ENCODE results near the gene UBC.
A peak's percentile ranks its signal among the peaks of the same experiment; 100 is the strongest.
"Not testable (repeated sequence)": the region's sequence is repeated elsewhere in the genome, so short reads cannot be mapped to it uniquely, and the experiment has no call there.

Gene UBC

GRCh38 chr12:124913474-124914391 lies 717 bp downstream of the UBC start:
- no peak for DNase-seq

- not testable (repeated sequence) for DNase-seq
Observed at GRCh38 chr12:124912529-124913287, 1.7 kb downstream of the UBC start.

GRCh38 chr12:124911521-124911920 lies 2.9 kb downstream of the UBC start:
- not testable (repeated sequence) for DNase-seq

DNA sequence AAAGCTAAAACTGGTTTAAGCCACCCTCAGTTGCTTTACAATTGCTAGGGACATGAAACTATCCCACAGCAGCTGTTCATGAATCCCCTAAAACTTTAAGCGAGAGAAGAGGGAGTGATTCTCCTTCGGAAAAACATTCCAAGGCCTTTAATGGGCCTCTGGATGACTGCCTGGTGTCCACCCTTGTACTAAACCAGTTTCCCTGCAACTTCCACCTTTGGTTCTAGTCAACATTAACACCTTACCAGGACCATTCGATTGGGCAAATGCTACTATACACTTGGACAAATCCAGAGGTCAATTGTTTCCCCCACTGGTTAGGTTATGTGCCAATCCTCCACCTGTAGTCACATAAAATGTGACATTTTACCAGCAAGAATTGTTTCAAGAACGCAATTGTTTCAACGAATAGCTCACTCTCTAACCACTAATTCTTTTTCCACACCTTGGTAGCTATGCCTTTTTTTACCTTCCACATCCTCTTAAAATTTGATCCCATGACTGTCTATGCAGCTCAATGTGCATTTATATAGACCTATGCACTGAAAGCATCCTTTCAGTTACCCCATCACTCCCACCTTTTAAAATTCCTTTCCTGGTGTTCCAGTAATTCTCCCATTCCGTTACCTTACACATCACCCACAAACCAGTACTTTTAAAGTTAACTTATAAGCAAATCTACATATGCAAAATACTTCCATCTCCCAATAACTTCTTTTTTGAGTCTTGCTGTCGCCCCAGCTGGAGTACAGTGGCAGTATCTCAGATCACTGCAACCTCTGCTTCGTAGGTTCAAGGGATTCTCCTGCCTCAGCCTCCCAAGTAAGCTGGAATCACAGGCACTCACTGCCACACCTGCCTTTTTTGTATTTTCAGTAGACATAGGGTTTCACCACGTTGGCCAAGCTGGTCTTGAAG lies 3.6 kb downstream of the UBC start:
- no peak for DNase-seq

GRCh38 chr12:124909831-124910560 lies 4.5 kb downstream of the UBC start:
- no peak for DNase-seq

GRCh38 chr12:124906606-124907261 lies 7.7 kb downstream of the UBC start:
- no peak for DNase-seq

- DNase-seq: no peak
Observed at GRCh38 chr12:124904306-124905098, 9.9 kb downstream of the UBC start.

DNA sequence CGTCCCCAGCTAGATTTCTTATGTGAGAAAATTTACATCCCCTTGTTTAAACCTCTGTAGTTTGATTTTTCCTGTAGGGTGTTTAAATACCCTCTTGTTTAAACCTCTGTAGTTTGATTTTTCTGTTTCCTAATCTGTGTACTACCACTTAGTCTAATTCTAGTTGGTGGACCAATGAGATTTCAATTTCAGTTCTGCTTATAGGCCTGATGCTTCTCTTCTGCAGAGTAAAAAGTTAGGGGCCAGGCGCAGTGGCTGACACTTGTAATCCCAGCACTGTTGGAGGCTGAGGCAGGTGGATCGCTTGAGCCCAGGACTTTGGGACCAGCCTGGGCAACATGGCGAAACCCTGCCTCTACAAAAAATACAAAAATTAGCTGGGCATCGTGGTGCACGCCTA lies 11.5 kb downstream of the UBC start:
- no peak for DNase-seq

- DNase-seq: no peak
Observed at GRCh38 chr12:124901003-124901402, 13.4 kb downstream of the UBC start.

GRCh38 chr12:124900345-124900795 lies 14.1 kb downstream of the UBC start:
- DNase-seq: not testable (repeated sequence)

DNA sequence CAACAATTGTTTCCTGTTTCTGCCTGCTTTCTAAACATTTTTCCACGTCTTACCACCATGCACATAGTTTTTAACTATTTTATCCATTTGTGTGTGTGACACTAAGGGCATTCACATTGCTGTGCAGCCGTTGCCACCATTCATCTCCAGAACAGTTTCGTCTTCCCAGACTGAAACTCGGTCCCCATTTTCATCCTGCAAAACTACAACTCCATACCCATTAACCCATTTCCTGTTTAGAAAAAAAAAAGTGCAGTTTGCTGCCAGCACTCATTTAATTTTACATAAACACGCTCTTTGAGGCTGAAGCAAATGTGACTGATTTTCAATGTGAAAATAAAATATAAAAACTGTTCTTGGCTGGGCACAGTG lies 15.5 kb downstream of the UBC start:
- no peak for DNase-seq

- peak; percentile 56 to 61 for DNase-seq
Observed at GRCh38 chr12:124898200-124898922, 16.1 kb downstream of the UBC start.

GRCh38 chr12:124896461-124896860 lies 18.0 kb downstream of the UBC start:
- DNase-seq: no peak

DNA sequence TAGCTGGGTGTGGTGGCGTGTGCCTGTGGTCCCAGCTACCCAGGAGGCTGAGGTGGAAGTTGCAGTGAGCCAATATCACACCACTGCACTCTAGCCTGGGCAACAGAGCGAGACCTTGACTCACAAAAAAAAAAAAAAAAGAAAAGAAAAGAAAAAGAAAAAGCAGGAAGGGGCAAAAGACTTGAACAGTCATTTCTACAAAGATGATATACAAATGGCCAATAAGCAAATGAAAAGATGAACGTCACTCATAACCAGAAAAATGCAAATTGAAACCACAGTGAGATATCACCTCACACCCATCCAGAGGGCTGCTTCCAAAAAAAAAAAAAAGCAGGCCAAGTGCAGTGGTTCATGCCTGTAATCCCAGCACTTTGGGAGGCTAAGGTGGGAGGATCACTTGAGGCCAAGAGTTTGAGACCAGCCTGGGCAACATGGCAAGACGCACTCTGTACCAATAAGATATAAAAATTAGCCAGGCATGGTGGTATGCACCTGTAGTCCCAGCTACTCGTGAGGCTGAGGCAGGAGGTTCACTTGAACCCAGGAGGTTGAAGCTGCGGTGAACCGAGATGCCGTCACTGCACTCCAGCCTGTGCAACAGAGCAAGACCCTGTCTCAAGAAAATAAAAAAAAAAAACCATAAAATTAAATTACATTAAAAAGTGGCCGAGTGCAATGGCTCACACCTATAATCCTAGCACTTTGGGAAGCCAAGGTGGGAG lies 20.5 kb downstream of the UBC start:
- DNase-seq: no peak

DNA sequence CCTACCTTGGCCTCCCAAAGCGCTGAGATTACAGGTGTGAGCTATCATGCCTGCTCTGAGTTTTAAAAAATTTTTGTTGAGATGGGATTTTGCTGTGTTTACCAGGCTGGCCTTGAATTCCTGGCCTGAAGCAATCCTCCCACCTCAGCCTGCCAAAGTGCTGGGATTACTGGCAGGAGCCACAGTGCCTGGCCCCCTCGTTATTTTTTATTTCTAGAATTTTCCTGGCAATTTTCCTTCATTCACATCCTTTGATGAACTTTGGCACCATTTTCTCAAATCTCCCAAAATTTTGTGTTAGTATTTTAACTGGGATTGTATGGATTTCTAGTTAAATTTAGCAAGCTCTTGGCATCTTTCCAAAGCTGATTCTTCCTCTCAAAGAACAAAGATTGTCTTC lies 26.2 kb downstream of the UBC start:
- DNase-seq: no peak

GRCh38 chr12:124887766-124888165 lies 26.7 kb downstream of the UBC start:
- DNase-seq: not testable (repeated sequence)

GRCh38 chr12:124884587-124885438 lies 29.6 kb downstream of the UBC start:
- DNase-seq: peak; percentile 13 to 28
